Colonic mucosa (tissue), 4 donors: Measurements from ENCODE around the gene AMOTL2. TPM values are rescaled to one million over a fixed set of nuclear protein-coding genes. Genes with fewer than 3 reads are reported as not detected.

Source experiments
- DNase-seq: peaks from one replicate; pipeline ENCODE4 v3.0.0-alpha.2; 2020
- H3K27ac ChIP-seq: fragments of 200-600 bp; one replicate; pipeline ENCODE4 v1.8.0; 2021
- H3K27me3 ChIP-seq: fragments of 200-600 bp; one replicate; pipeline ENCODE4 v1.8.0; 2021
- H3K36me3 ChIP-seq: fragments of 200-600 bp; one replicate; pipeline ENCODE4 v1.8.0; 2021
- H3K4me1 ChIP-seq: fragments of 200-600 bp; one replicate; pipeline ENCODE4 v1.8.0; 2021; ENCODE audit warnings: mild to moderate bottlenecking
- H3K4me3 ChIP-seq: fragments of 200-600 bp; one replicate; pipeline ENCODE4 v1.8.0; 2021
- H3K9ac ChIP-seq, 2 donors: one replicate each; pipeline ENCODE4 v1.7.0; 2013; ENCODE audit warnings: control low read depth in 2 of 2, low read depth in 2 of 2, low read length in 2 of 2
- H3K9me3 ChIP-seq: fragments of 200-600 bp; one replicate; pipeline ENCODE4 v1.8.0; 2021
- CTCF ChIP-seq: fragments of 200-600 bp; IDR thresholded peaks from one replicate; pipeline ENCODE4 v1.8.0; 2022; ENCODE audit warnings: antibody characterized with exemption, mild to moderate bottlenecking
- intact Hi-C: fragments of 100-400 bp; cut with DNase I; formaldehyde crosslinking; loops from one replicate; pipeline ENCODE4 v1.14.1; 2022
- total RNA-seq, 2 donors: library from RNA; stranded (reverse); fragmentation: NEBNext Ultra II Directional in 1 of 2; extraction: Animal tissue kit (Norgen Biotek cat#: 25700) in 1 of 2; gene quantifications; one replicate each; pipeline ENCODE4 v1.2.1, GENCODE V29; 2021
- donor health status: healthy.
- donor health status: DM: no; HTN: no; CAD: no.
- donor health status: DM: no; HTN: no; CAD: no.

AMOTL2 gene
- total RNA-seq, 2 donors from 2014 or later = 17.8 to 19.9 TPM

- Histone ChIP-seq H3K27me3 (no peaks in the 10 kb centered on the region), H3K9ac (no peak overlapping the region), H3K4me1 (peaks cover 14% of the 10 kb centered on the region), H3K27ac (no peak overlapping the region), H3K36me3 (no peaks in the 10 kb centered on the region), H3K9me3 (no peaks in the 10 kb centered on the region), H3K4me3 (no peak overlapping the region)
- no peak for DNase-seq
- intact Hi-C loops = loop anchor here (5.0 kb wide), 1 partner anchor 96 kb away; no protein-coding TSS in a partner anchor
- no peak for TF ChIP-seq CTCF
These were observed 2.1 kb upstream of the AMOTL2 start for GRCh38 chr3:134376385-134376765.

- H3K4me3 ChIP-seq = no peak overlapping the region
- no peak for TF ChIP-seq CTCF
- H3K9ac ChIP-seq = peak overlapping the region in 1 of 2 donors; percentile 87
- H3K27me3 ChIP-seq = no peaks in the 10 kb centered on the region
- DNase-seq = peak; percentile 22
- H3K9me3 ChIP-seq = no peaks in the 10 kb centered on the region
- H3K36me3 ChIP-seq = no peaks in the 10 kb centered on the region
- H3K27ac ChIP-seq = no peak overlapping the region
- H3K4me1 ChIP-seq = peaks cover 18% of the 10 kb centered on the region
- intact Hi-C loops = loop anchor here (5.0 kb wide), 1 partner anchor 97 kb away; no protein-coding TSS in a partner anchor
These were observed 1.5 kb upstream of the AMOTL2 start for GRCh38 chr3:134375582-134376384.

GRCh38 chr3:134374791-134375581 is 739 bp upstream of the AMOTL2 start:
- Histone ChIP-seq H3K4me1 (peaks cover 24% of the 10 kb centered on the region), H3K9me3 (no peaks in the 10 kb centered on the region), H3K36me3 (no peaks in the 10 kb centered on the region), H3K4me3 (peak overlapping the region; percentile 59), H3K27me3 (no peaks in the 10 kb centered on the region), H3K27ac (peak overlapping the region; percentile 93), H3K9ac (peak overlapping the region; percentile 77 to 87)
- TF ChIP-seq CTCF = no peak
- intact Hi-C loops = loop anchor here (5.0 kb wide), 1 partner anchor 97 kb away; no protein-coding TSS in a partner anchor
- peak; percentile 81 for DNase-seq

- peak overlapping the region; percentile 77 to 87 for H3K9ac ChIP-seq
- H3K4me3 ChIP-seq = peak overlapping the region; percentile 59
- intact Hi-C loops = no loop called here
- peaks cover 24% of the 10 kb centered on the region for H3K4me1 ChIP-seq
- peak; percentile 84 for DNase-seq
- no peaks in the 10 kb centered on the region for H3K36me3 ChIP-seq
- no peaks in the 10 kb centered on the region for H3K9me3 ChIP-seq
- TF ChIP-seq CTCF = no peak
- no peaks in the 10 kb centered on the region for H3K27me3 ChIP-seq
- peak overlapping the region; percentile 93 for H3K27ac ChIP-seq
These were observed 759 bp downstream of the AMOTL2 start for GRCh38 chr3:134373271-134374104.
